Measurements from ENCODE around the gene ZNF655. TPM values are rescaled to one million over a fixed set of nuclear protein-coding genes. Genes with fewer than 3 reads are reported as not detected.
A peak's percentile ranks its signal among the peaks of the same experiment; 100 is the strongest.

Gene ZNF655
- total RNA-seq, 1 experiment from 2014 or later: 40.4 TPM

- TF ChIP-seq, protein P1, sequence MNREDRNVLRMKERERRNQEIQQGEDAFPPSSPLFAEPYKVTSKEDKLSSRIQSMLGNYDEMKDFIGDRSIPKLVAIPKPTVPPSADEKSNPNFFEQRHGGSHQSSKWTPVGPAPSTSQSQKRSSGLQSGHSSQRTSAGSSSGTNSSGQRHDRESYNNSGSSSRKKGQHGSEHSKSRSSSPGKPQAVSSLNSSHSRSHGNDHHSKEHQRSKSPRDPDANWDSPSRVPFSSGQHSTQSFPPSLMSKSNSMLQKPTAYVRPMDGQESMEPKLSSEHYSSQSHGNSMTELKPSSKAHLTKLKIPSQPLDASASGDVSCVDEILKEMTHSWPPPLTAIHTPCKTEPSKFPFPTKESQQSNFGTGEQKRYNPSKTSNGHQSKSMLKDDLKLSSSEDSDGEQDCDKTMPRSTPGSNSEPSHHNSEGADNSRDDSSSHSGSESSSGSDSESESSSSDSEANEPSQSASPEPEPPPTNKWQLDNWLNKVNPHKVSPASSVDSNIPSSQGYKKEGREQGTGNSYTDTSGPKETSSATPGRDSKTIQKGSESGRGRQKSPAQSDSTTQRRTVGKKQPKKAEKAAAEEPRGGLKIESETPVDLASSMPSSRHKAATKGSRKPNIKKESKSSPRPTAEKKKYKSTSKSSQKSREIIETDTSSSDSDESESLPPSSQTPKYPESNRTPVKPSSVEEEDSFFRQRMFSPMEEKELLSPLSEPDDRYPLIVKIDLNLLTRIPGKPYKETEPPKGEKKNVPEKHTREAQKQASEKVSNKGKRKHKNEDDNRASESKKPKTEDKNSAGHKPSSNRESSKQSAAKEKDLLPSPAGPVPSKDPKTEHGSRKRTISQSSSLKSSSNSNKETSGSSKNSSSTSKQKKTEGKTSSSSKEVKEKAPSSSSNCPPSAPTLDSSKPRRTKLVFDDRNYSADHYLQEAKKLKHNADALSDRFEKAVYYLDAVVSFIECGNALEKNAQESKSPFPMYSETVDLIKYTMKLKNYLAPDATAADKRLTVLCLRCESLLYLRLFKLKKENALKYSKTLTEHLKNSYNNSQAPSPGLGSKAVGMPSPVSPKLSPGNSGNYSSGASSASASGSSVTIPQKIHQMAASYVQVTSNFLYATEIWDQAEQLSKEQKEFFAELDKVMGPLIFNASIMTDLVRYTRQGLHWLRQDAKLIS (CRISPR knock-in tag; IDR thresholded peaks at IDR 0.05; ENCODE audit: borderline replicate concordance): no peak
- TF ChIP-seq, protein P2, sequence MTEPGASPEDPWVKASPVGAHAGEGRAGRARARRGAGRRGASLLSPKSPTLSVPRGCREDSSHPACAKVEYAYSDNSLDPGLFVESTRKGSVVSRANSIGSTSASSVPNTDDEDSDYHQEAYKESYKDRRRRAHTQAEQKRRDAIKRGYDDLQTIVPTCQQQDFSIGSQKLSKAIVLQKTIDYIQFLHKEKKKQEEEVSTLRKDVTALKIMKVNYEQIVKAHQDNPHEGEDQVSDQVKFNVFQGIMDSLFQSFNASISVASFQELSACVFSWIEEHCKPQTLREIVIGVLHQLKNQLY (CRISPR knock-in tag; IDR thresholded peaks at IDR 0.05): 0 out of 2 replicates have a peak, but pooled peaks have one; percentile 88
- no peak for TF ChIP-seq FOXJ3 (CRISPR knock-in tag; IDR thresholded peaks at IDR 0.05; ENCODE audit: borderline replicate concordance)
- TF ChIP-seq ZMAT4 (CRISPR knock-in tag; IDR thresholded peaks at IDR 0.05): no peak
- TF ChIP-seq ELF4 (CRISPR knock-in tag; IDR thresholded peaks at IDR 0.05; ENCODE audit: low read depth): no peak
- 0 out of 2 replicates have a peak, but pooled peaks have one; percentile 15 for TF ChIP-seq ZNF121 (CRISPR knock-in tag; IDR thresholded peaks at IDR 0.05)
- TF ChIP-seq, protein P3, sequence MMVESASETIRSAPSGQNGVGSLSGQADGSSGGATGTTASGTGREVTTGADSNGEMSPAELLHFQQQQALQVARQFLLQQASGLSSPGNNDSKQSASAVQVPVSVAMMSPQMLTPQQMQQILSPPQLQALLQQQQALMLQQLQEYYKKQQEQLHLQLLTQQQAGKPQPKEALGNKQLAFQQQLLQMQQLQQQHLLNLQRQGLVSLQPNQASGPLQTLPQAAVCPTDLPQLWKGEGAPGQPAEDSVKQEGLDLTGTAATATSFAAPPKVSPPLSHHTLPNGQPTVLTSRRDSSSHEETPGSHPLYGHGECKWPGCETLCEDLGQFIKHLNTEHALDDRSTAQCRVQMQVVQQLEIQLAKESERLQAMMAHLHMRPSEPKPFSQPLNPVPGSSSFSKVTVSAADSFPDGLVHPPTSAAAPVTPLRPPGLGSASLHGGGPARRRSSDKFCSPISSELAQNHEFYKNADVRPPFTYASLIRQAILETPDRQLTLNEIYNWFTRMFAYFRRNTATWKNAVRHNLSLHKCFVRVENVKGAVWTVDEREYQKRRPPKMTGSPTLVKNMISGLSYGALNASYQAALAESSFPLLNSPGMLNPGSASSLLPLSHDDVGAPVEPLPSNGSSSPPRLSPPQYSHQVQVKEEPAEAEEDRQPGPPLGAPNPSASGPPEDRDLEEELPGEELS (CRISPR knock-in tag; IDR thresholded peaks at IDR 0.05): peak; percentile 59; the same call in 1 of the 2 replicates
- peak; percentile 96 for TF ChIP-seq CREM (CRISPR knock-in tag; IDR thresholded peaks at IDR 0.05)
- TF ChIP-seq ESRRA (CRISPR knock-in tag; IDR thresholded peaks at IDR 0.05; ENCODE audit: borderline replicate concordance): no peak
- peak; percentile 38; the same call in 1 of the 2 replicates for TF ChIP-seq TCF7 (CRISPR knock-in tag; IDR thresholded peaks at IDR 0.05; ENCODE audit: low read depth)
- no peak for TF ChIP-seq NR1H2 (CRISPR knock-in tag; IDR thresholded peaks at IDR 0.05)
- TF ChIP-seq, protein P4, sequence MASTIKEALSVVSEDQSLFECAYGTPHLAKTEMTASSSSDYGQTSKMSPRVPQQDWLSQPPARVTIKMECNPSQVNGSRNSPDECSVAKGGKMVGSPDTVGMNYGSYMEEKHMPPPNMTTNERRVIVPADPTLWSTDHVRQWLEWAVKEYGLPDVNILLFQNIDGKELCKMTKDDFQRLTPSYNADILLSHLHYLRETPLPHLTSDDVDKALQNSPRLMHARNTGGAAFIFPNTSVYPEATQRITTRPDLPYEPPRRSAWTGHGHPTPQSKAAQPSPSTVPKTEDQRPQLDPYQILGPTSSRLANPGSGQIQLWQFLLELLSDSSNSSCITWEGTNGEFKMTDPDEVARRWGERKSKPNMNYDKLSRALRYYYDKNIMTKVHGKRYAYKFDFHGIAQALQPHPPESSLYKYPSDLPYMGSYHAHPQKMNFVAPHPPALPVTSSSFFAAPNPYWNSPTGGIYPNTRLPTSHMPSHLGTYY (CRISPR knock-in tag; IDR thresholded peaks at IDR 0.05): no peak
Observed at GRCh38 chr7:99551767-99552463, 6.5 kb upstream of the ZNF655 start, which contains the start of gene FAM200A (continued).

GRCh38 chr7:99553039-99553438, 5.4 kb upstream of the ZNF655 start:
- CTCF ChIA-PET: no interaction called here
- H3K27ac Mint-ChIP-seq: no peak overlapping the region
- DNase-seq (ENCODE audit: low spot score): no peak
- POLR2A ChIA-PET: no interaction called here
- ATAC-seq: no peak
- TF ChIP-seq, protein P5, sequence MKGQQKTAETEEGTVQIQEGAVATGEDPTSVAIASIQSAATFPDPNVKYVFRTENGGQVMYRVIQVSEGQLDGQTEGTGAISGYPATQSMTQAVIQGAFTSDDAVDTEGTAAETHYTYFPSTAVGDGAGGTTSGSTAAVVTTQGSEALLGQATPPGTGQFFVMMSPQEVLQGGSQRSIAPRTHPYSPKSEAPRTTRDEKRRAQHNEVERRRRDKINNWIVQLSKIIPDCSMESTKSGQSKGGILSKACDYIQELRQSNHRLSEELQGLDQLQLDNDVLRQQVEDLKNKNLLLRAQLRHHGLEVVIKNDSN (CRISPR knock-in tag; IDR thresholded peaks at IDR 0.05): no peak
- no peak for TF ChIP-seq ZNF396 (CRISPR knock-in tag; IDR thresholded peaks at IDR 0.05; ENCODE audit: borderline replicate concordance)
- H3K27me3 Mint-ChIP-seq (ENCODE audit: low read depth): no peaks in the 10 kb centered on the region
- no peak overlapping the region; the same call in 1 of the 2 replicates for H3K4me3 Mint-ChIP-seq
- H3K36me3 Mint-ChIP-seq: peaks cover 12% of the 10 kb centered on the region
- H3K4me1 Mint-ChIP-seq: peaks cover 13% of the 10 kb centered on the region
- H3K9me3 Mint-ChIP-seq: peaks cover 6% of the 10 kb centered on the region

All from WTC11 (cell line).